GM10847 (cell line): Measurements from ENCODE around the gene ASCC2.

ENCODE experiments used
- POLR2A ChIP-seq: IDR thresholded peaks from 2 replicates; pipeline ENCODE4 v1.6.1; 2011; ENCODE audit not compliant: insufficient read length; ENCODE audit errors: extremely low read depth

The ASCC2 gene

DNA sequence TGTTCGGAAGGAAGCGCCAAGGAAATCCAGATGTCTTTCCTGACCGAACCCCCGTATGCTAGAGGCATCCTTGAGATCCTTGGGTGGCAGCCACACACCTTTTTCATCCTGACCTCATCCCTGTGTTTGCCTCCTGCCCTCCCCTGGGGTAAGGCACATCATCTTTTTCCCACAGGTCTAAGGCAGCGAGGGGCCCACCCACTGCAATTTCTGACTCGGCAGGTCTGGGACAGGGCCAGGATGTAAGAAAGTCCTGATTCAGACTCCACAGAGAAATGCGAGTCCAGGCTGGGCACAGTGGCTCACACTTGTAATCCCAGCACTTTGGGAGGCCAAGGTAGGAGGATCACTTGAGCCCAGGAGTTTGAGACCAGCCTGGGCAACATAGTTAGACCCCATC, 81.7 kb downstream of the ASCC2 start:
- TF ChIP-seq POLR2A = no peak

DNA sequence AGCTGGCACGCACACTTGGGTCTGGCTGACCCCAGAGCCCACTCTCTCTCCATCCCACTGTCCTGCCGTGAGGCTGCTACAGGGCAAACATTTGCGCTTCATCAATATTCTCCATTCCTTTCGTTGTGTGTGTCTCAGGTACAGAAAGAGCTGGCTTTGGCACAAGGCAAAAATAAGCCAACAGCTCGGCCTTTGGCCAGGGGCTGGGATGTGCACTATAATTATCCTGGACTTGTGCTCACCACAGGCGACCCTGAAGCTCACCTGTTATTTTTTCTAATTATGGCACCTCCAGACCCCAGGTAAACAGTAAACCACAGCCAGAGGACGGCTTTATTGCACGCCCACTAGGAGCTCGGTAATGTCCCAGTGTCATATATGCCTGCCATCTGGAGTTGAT, 82.2 kb downstream of the ASCC2 start:
- no peak for TF ChIP-seq POLR2A

DNA sequence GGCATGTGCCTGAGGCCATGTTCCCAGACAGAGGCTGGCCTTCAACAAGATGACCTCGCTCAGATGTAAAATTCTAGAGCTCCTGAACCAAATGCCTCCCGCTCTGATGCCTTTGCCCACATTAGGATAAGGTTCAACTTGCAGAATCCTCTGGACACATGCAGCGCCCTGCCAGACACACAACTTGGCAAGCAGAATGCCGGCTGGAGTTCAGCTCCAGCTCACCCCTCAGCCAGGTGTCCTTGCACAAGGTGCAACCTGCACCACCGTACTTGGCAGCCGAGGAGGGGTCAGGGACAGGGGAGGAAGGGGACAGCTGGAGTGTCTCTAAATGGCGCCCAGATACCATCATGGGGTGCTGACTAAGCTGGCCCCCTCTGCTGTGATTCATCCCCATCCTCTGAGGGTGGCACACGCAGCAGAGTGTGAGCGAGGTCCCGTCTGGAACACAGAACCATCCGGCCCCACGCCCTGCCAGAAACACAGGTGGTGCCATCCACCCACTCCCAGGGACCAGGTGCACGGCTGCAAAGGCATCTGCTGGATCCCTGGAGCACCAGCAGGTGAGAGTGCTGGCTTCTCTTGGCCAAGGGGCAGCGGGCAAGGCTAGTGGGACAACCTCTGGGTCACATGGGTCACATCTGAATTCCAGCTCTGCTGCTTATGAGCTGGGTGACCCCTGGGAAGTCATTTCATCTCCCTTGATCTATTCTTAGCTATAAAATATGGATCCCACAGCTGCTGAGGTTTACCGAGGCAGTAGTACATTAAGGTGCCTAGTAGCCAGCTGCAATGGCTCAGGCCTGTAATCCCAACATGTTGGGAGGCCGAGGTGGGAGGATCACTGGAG, 84.0 kb downstream of the ASCC2 start:
- TF ChIP-seq POLR2A = no peak

DNA sequence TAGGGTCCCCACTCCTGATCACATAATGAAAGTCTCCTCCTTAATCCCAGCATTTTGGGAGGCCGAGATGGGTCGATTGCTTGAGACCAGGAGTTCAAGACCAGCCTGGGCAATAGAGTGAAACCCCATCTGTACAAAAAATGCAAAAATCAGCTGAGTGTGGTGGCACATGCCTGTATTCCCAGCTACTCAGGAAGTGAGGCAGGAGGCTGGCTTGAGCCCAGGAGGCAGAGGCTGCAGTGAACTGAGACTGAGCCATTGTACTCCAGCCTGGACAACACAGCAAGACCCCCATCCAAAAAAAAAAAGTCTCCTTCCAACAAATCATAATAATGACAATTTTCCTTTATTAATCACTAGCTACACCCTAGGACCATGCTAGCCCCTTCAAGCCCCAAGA, 86.4 kb downstream of the ASCC2 start:
- no peak for TF ChIP-seq POLR2A

DNA sequence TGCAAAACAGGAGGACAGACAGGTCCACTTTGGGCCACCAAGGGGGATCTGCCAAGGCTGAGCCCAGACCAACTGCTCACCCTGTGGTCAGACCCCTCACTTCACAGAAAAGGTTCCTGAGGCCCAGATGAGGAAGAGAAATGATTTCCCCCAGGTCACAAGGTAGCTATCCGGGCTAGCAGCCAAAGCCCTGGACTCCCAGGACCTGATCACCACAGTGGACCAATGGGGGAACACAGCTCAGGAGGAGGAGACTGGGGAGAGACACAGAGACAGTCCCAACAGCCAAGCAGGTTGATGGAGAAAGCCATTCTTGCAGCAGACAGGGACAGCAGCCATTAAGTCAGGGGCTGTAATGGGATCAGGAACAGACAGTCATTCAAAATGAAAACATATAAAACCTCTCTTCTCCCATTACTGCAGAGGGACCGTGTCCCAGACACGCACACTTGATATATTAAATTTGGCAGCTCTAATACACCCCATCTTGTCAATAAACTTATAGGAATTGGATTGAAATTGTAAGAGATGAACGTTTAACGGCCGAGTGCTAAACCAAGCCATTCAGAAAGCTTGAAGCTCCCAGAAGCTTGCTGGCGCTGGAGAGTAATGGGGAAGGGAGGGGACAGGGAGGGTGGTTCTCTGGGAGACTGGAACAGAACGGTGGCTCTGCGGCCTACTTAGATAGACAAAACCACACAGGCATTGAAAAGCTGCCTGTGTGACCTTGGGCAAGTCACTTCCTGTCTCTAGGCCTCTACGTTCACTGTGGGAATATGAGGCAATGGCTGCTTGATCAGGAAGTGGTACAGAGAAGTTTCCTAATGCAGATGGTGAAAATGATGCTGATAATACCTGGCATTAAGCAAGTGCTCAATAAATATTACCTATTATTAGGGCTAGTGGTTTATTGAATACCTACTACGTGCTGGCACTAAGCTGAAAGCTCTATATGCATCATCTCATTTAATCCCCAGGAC, 87.2 kb downstream of the ASCC2 start:
- TF ChIP-seq POLR2A = no peak

DNA sequence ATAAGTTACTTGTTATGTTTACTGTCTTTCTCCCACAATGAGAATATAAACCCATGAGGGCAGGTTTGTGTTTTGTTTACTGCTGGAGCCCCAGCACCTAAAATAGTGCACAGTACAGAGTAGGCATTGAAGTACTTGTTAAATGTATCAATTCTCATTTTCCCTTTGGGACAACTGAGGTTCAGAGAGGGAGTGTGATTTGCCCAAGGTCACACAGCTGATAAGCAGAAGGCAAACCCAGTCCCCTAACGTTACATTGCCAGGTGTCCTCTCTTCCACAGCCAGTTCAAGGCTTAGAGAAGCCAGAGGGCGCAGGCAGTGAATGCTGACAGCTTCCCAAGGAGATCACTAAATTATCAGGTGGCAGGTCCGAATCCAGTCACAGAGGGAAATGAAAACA, 88.0 kb downstream of the ASCC2 start:
- no peak for TF ChIP-seq POLR2A

DNA sequence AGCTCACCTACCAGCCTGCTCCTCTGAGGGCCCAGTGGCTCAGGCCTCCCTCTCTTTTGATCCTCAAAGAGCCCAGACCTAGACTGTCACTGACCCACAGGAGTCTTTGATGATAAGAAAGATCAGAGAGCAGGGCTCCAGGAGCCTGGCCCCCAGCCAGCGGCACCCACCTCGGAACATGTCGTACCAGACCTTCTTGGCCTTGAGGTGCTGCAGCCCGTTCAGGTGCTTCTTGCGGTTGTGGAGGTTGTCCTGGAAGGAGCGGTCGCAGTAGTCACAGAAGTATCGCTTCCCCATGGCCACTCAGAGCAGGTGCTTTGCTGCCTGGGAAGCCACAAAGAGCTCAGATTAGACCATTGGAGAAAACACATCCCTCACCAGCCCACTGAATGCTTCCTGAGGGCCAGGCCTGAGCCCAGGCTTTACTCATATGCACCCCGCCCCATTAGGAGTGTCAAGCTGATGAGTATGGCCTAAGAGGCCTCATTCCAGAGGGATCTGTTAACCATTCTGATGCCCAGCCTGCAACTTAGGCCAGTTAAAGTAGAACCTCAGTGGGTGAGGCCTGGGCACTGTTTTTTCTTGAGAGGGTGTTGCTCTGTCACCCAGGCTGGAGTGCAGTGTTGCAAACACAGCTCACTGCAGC, 89.7 kb downstream of the ASCC2 start:
- no peak for TF ChIP-seq POLR2A

DNA sequence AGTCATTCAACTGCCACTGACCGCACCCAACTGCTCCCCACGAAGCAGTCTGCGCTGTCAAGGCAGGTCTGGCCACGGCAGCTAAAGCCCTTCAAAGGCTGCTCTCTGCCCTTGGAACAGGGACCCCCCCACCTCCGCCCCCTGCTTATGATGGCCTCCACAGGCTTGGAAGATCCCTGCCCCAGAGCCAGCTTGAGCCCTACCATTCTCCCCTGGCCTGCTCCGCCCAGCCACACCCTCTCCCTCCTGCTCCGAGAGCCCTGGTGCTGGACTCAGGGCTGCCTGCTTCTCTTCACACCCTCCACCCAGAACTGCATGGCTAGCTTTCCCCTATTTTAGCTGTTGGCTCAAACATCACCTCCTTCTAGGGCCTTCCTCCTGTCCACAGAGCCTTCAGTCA, 90.2 kb downstream of the ASCC2 start:
- no peak for TF ChIP-seq POLR2A

DNA sequence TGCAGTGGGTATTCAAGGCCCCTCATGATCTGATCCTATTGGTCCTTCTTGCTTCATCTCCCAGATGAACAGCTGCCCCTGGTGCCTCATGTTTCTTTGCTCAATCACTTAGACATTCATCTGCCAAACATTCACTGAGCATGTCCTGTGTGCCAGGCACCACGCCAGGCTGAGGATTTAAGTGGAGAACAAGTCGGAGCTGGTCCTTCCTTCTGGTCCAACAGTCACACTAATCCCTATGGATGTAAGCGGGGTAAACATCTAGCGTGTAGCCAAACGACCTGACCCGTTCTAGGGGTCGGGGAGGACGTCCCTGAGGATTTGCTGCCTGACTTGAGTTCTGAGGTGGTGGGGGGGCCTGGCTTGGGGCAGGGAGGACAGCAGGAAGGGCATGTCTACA, 93.2 kb downstream of the ASCC2 start:
- TF ChIP-seq POLR2A = no peak

DNA sequence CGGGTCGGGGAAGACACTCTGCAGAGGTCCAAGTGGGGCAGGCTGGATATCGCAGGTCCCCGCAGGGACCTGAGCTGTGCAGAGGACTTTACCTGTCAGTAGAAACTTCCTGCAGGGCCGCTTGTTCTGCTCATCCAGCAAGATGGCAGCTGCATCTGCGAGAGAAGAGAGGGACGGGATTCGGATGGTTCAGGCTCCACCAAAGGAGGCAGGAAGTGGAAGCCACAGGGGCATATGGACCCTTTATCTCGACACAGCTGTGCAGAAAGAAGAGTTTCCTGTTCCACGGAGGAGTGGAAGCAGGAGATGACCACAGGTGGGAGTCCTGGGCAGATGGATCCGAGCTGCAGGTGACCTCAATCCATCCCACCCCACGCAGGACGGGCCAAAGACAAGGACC, 95.7 kb downstream of the ASCC2 start:
- no peak for TF ChIP-seq POLR2A

DNA sequence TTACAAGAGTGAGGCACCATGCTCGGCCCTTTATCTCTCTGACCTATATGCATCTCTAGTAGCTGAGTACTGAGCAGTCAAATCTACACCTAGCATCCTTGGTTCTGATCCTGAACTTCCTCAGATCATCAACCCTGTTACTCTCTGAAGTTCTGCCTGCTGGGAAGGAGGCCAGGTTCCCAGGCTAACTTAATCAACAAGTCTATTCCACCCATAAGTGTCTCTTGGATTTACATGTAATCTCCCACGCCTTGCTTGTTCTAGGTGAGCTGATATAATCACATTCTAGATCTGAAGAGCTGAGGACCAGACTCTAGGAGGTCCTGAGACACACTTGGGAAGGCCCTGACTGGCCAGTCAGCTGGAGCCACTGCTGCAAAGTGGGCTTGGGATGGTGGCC, 96.1 kb downstream of the ASCC2 start:
- no peak for TF ChIP-seq POLR2A

DNA sequence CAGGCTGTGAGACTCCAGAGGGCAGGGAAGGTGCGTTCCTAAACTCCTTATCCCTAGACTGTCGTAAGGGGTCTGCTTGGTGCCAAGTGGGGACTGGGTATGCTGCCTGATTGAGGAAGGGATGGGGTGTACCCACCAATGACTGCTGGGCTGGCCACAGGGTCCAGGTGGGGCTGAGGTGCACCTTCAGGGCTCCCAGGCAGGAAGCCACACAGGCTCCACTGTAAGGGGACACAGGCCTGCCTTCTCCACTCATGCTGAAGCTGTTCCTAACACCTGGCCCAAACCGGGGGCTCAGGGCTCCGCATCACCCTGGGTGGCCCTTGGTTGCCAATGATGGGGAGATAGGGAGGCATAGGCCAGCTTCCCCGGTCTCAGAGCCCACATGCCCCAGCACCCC, 97.9 kb downstream of the ASCC2 start:
- no peak for TF ChIP-seq POLR2A

DNA sequence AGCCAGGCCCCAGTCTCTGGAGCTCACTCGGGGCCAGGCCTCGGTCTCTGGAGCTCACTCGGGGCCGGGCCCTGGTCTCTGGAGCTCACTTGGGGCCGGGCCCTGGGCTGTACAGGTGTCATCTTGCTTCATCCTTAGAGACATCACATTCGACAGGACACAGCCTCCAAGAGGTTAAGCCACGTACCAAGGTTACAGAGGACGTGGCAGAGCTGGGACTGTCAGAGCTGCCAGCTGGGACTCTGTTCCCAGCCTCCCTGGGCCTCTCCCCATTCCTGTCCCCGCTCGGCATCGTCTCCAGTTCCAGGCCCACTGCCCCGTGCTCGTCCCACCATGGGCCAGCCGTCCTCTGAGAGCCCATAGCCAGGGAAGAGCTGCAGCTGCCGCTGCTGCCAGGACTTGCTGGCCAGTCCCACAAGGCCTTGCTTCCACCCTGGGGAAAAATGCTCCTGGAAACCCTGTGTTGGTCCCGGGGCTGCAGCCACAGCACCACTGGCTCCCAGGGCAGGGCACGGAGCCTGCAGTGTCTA, 98.7 kb downstream of the ASCC2 start:
- TF ChIP-seq POLR2A = no peak
